Anterior cingulate cortex (tissue), 58 donors: ENCODE measurements around the gene PTTG1IP2.
"Not testable (repeated sequence)": the region's sequence is repeated elsewhere in the genome, so short reads cannot be mapped to it uniquely, and the experiment has no call there.

Experiments used
- DNase-seq, 58 donors: peaks; one replicate each; lab custom pipeline; 2025; lab: John Stamatoyannopoulos, UW

Gene PTTG1IP2

DNA sequence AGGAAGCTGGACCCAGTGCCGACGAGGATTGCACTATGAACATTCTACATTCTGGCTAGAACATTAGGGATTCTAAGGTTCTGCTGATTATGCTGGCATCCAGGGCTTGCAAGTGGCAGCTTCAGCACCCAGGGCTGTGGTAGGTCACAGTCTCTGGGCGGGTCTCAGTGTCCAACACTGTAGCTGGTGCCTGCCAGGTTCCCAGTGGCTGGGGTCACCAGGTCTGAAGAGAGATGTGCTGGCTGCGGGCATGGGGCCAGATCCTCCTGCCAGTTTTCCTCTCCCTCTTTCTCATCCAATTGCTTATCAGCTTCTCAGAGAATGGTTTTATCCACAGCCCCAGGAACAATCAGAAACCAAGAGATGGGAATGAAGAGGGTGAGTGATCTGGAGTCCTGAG lies at the start of gene PTTG1IP2:
Gene PTTG1IP2 (plus strand): TSS at position 86 of the 400 bp plus-strand sequence. CDS start 148 bp downstream, at position 234.
- no peak for DNase-seq

DNA sequence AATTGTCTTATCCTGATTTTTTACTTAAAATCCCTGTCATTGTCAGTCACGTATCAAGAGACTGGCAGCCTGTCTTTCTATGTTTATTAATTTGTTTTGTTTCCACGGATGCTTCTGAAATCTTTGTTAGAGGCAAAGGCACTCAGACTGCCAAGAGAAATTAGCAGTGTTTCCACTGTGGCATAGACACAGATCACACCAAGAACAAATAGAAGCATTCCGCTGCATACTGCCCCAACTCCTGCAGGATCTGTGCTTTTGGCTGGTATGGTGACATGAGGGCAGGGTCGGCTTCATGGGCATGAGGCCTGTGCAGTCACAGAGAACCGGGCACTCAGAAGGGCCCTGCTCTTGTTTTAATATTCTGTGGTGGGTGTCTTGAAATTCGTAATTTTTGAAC lies 47.8 kb upstream of the PTTG1IP2 start:
- no peak for DNase-seq

DNA sequence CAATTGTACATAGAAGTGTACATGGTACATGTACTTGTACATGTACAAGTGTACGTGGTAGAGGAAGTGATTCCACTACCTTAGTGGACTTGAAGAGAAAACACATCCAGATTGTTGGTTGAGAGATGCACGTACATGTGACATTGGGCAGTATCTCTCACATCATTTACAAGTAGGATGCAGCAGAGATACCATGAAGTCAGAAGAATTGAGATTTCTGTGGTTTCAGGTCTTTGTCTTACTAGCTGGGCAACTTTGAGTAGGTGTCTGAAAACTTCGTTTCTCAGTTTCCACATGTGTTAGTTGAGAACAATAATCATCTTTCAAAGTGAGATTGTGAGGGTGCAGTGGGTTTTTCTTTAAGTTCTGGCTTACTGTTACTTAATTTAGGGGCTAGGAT lies 44.7 kb upstream of the PTTG1IP2 start:
- no peak for DNase-seq

DNA sequence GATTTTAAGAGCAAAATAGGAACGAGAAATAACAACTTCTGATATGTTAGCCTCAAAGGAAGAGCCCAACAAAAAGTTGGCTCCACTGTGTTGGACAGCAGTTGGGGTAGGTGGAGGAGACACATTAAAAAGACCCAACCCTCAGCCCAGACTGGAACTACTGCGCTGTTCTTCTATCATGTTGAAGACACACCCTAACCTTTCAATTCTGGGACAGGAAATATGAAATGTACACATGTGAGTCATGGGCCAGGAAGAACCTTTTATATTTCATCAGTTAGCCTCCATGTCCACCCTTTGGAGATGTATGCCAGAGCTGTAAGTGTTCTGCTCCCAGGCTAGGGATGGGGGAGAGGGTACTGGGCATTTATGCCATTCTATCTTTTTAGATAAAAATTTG lies 44.1 kb upstream of the PTTG1IP2 start:
- no peak for DNase-seq

DNA sequence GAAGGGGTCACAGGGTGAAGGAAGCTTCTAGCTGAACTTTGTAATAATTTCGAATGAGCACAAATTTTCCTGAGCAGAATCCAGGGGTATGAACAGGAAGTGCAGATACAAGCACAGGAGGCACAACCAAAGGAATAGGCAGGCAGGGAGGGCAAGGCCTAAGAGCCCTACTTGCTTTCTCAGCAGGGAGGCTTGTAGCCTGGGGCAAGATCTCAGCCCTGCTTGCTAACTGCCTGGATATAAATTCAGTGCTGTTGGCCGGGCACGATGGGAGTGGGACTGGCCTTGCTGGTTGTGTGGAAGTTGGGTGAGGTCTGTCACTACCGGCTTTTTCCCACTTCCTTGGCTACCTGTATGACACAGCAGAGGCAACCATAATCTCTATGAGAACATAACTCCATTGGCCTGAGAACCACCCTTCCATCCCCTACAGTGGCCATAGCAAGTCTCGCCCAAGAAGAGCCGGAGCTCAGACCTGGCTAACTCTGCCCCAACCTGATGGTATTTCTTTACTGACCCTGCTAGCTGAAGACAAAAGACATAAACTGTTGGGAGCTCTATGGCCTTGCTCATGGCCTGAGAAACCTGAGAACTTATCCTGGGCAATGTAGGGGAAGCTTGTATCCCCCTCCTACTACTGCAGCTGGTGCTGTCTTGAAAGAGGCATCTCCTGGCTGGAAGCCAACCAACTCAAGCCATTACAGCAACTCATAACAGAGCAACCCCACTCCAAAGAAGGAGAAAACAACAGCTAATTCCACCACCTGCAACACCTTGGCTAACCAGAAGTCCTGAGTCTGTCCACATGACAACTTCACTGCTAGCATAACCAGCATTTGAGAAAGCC lies 38.6 kb upstream of the PTTG1IP2 start:
- no peak for DNase-seq

DNA sequence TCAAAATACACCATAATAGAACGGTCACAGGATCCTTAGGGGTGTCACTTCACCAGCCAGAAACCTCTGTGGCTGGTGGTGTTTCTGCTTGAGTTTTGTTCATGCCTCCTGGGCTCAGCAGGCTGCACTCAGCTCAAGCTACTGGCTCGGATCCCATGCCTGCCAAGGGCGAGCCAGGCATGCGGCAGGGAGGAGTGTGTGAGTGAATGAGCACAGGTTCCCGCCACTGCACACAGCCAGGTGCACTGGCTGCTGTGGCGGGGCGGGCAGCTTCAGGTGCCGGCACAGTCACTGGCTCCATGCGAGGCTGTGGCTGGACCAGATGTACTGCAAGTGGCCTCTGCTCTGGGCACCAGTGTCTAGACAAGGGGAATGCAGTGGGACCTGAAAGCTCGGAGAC lies 36.7 kb upstream of the PTTG1IP2 start:
- no peak for DNase-seq

DNA sequence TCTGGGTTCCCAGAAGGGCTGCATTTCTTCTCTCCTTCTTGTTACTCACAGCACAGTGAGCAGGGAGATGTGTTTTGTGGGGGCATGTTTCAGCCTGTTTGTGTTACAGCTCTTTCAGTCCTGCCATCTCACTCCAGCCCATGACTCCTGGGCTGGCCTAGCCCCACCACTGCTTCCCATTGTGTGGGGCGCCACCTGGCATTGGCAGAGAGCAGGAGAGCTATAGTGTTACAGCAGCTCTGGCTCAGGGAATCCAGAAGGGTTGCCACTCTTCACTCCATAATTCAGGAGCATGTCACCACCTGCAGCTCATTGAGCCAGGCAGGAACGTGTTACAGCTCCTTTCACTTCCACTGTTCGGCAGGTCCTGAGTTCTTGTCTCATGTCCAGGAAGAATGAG lies 36.2 kb upstream of the PTTG1IP2 start:
- DNase-seq, result no peak

DNA sequence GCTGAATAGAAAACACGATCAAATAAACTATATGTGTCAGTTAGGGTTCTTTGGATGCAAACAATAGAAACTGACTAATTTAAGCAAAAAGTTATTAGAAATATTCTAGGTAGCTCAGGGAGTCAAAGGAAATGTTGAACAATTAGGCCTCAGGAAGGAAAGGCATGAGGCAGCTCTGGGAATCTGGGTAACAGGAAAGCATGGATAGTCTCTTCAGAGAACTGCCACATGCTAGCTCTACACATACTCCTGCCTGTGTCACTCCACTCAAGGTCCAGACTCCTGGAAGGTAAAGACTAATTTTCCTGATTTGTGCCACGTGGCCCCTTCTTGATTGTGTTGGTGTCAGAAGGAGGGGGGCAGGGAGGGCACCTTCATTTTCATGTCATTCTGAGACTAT lies 23.8 kb upstream of the PTTG1IP2 start:
- no peak for DNase-seq

DNA sequence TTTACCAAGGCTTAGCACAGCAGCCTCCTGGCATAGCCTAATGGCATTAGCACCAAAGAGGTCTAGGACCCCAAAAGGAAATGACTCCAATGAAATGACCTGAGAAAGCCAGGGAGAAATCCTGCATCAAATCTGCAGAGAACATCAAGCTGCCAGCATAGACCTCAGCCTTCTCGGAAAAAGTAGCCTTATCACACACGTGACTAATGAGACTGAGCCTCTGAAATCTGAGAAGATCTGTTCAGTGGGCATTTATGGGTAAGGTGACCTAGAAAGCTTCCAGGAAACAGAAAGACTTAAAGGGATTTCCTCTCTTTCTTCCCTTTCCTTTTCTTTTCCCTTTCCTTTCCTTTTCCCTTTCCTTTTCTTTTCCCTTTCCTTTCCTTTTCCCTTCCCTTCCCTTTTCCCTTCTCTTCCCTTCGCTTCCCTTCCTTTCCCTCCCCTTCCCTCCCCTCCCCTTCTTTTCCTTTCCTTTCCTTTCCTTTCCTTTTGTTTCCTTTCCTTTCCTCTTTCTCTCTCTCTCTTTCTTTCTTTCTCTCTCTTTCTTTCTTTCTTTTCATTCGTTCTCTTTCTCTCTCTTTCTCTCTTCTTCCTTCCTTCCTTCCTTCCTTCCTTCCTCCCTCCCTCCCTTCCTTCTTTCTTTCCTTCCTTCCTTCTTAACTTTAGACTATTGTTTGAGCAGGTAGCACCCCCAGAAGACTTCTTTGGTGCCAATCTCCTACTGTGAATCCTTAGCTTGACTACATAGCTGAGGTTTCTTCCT lies 23.1 kb upstream of the PTTG1IP2 start:
- no peak for DNase-seq

DNA sequence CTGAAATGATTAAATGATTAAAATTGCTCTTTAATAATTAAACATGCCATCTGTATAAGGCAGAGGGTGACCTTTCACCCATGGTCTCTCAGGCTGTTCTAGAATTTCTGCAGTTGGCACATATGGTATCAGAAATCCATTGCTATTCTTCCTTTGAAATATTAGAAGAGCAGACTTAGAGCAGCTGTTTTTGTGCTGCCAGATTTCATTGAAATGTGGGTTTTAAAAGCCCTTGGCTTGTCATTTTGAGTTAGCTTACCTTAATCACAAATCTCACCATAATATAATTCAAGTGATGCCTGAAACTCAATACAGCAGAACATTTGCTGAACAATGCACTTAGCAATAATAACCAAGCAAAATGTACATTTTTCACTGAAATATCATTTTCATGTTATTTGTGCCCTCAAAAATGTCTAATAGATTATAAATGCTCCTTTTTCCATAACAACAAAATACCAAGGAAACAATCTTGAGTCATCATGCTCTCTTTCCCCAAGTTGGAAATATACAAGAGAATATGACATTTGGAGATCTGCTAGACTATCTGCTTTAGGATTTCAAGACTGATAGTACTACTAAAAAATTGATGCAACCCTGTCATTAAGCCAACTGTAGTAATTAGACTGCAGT lies 16.1 kb upstream of the PTTG1IP2 start:
- DNase-seq, result no peak

DNA sequence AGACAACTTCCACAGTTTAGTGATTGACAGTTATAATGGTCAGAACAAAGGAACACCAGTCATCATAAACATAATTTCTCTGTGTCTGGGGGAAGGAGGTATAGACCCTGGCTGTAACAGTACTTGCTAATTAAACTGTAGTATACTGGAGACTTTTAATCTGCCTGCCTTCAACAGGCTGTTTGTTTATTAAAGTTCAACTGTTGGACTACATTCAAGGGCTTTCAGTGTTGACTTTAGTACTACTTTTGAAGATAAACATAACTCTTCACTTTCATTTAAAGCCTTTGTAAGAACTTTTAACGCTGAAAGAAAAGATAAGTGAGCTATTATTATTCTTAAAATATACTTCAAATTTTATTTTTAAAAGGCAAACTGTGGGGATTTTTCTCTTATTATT lies 15.5 kb upstream of the PTTG1IP2 start:
- DNase-seq, result no peak

DNA sequence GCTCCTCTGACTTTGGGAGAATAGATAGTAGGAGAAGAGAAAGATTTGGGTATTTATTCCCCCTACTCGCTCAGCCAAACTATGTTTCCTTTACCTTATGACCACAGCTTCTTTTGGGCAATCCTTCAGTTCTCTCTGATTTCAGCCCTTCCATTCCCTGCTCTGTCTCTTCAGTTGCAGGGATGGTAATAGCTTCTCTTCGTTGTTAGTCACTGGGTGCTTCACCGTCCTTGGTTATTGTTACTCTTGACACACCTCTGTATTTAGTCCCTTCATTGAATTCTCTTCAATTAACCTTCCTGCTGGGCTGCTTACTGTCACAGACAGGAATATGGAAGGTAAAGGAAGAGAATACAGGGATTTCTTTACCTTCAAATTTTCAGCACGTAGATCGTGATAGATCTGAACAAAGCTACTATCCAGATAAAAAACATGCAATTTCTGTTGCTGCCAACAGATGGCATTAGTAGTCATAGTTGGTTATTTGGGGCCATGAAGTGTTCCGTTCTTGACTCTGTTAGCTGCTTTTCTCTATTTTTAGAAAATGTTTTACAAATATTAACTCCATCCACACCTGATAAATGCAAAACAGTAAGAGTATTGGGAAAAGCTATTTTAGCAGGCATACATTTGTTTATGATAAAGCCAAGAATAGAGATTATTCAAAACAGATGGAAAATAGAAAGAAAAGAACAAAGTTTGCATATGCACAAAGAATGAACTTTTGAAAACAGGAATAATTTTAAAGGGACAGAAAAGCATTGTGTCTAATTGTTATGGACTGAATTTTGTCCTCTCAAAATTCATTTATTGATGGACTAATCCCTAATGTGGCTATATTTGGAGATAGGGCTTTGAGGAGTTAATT lies 14.0 kb upstream of the PTTG1IP2 start:
- peak in 3 of 58 donors; percentile 2 to 22 (median 16) for DNase-seq

DNA sequence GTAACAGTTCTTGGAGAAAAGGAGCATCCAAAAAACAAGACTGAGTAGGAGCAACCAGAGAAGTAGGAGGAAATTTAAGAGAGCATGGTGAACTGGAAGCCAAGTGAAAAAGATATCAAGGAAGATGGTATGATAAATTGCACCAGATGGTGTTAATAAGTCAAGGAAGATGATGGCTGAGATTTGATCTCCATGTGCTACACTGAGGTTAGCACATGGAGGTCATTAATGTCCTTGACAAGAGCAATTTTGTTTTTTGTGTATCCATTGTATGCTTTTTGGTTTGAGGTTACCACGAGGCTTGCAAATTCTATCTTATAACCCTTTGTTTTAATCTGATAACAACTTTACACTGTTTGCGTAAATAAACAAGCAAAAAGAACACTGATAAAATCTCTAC lies 11.3 kb upstream of the PTTG1IP2 start:
- no peak for DNase-seq

DNA sequence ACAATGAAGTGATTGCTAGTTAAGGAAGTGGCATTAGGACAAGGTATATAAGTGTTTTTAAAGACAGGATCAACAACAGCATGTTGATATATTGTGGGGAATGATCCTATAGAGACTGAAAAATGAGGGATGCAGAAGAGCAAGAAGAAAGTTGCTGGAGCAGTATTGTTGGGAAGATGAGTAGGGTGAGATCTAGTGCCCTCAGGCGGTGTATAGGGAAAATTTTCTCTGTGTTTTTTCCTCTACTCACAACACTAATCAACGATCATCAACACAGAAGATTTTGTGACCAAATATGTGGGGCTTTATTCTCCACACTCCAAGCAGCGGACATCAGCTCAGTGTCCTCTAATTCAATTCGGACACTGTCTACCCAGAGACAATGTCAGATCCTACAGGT lies 9.6 kb upstream of the PTTG1IP2 start:
- no peak for DNase-seq

DNA sequence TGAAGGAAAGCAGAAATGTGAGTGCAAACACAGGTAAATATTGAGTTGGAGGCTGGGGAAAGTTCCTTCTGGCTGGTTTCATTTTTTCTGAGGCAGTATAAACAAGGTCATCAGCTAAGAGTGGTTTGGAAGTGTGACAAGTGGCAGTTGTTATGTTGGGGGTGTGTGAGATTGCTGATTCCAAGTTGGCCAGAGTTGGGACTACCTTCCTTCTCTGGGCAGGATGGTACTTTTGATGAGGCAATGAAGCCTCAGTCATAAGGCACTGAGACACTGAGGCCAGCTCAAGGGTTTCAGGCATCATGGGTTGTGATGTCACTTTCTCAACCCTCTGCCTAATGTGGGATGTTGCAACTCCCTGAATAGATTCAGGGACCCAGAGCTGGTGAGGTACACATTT lies 8.2 kb upstream of the PTTG1IP2 start:
- DNase-seq, result no peak

DNA sequence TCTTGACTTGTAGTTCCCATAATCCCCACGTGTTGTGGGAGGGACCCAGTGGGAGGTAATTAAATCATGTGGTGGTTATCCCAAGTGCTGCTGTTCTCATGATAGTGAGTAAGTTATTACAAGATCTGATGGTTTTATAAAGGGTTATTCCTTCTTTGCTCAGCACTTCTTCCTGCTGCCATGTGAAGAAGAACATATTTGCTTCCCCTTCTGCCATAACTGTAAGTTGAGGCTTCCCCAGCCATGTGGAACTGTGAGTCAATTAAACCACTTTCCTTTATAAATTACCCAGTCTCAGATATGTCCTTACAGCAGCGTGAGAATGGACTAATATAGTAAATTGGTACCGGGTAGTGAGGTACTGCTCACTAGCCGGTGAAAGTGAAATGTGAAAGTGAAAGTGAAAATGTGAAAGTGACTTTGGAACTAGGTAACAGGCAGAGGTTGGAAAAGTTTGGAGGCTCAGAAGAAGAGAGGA lies 6.2 kb upstream of the PTTG1IP2 start:
- DNase-seq, result not testable (repeated sequence)

DNA sequence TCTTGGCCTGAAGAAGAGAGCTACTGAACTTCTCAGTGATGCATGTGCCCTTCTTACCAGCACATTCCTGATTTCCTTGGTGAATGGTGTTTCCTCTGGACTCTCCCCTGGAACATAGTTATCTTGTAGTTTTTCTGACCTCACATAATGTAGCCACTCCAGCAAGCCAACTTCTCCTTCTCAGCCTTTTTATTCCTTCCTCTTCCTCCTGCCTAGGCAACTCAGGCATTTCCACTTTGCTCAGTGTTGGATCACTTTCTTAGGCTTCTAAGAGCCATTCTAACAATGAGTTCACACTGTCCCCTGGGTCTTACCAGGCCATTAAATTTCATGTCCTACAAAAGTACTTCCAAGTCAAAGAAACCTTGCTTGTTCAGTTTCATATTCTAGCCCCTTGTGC lies 3.6 kb upstream of the PTTG1IP2 start:
- DNase-seq, result no peak

DNA sequence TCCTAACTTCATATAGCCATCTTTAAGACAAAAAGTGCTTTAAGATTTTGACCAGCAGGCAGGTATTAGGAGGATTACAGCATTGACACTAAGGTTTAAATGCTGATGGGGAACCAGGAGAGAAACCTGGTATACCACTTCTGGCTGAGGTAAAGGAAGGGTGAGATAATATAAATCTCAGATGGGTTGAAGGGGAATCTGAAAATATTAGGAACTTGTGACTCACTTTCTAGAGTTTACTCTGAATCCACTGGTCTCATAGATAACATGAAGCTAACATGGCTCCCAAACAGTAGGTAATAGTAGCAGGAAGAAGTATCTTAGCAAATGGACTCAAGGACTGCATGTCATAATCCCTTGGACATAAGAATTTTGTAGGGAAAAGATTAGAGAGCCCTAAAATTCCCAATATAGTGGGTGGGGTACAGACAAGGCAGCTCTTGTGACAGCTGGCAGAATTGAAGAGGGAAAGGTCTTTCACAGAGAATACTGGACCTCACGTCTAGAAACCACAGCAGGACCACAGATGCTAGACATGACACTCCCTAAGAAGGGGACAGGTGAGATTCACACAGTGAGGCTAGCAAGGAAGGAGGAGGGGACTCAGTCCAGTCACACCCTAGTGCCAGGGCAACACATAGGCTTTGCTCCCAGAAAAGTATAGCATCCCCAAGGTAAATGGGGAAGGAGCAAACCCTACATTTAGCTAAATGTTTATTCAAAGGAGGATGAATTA lies 3.5 kb downstream of the PTTG1IP2 start:
- DNase-seq, result no peak

DNA sequence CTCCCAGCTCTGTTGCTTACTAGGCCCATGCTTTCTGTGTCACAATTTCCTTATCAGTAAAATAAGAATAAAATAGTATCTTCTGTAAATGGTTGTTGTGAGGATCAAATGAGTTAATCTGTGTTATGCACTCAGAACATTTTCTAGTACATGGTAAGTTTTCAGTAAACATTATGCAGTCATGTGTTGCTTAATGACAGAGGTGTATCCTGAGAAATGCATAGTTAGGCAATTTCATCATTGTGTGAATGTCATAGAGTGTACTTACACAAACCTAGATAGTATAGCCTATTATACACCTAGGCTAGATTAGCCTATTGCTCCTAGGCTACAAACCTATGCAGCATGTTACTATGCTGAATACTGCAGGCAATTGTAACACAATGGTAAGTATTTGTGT lies 4.4 kb downstream of the PTTG1IP2 start:
- no peak for DNase-seq
